Kidney (tissue), 14 donors: ENCODE measurements around the gene BRD7. TPM values are rescaled to one million over a fixed set of nuclear protein-coding genes. Genes with fewer than 3 reads are reported as not detected.

Experiments
- DNase-seq, 5 donors: peaks; one replicate each; pipeline ENCODE4 v3.0.0-alpha.2; 2013 to 2020
- FAIRE-seq: peaks from 2 replicates; lab custom pipeline; 2012; peaks lifted over from hg19 to GRCh38; lab: Jason Lieb, UNC
- H3K27ac ChIP-seq, 2 donors: one replicate each; pipeline ENCODE4 v1.7.0; 2013; ENCODE audit warnings: low read depth in 2 of 2, low read length in 2 of 2, inconsistent platforms in 1 of 2
- H3K27me3 ChIP-seq: one replicate; pipeline ENCODE4 v1.7.1; 2013; ENCODE audit warnings: low read length, inconsistent platforms; ENCODE audit not compliant: control insufficient read depth, insufficient read depth
- H3K36me3 ChIP-seq, 3 donors: one replicate each; pipeline versions ENCODE4 v1.7.0 to v1.7.1; 2013; ENCODE audit warnings: low read length in 3 of 3, control low read depth in 1 of 3, inconsistent platforms in 1 of 3; ENCODE audit not compliant: insufficient read depth in 3 of 3, control insufficient read depth in 2 of 3
- H3K4me1 ChIP-seq, 3 donors: one replicate each; pipeline versions ENCODE4 v1.7.0 to v1.7.1; 2013; ENCODE audit warnings: low read length in 3 of 3, inconsistent platforms in 1 of 3, low read depth in 1 of 3; ENCODE audit not compliant: control insufficient read depth in 2 of 3, insufficient read depth in 2 of 3
- H3K4me3 ChIP-seq, 3 donors: one replicate each; pipeline versions ENCODE4 v1.7.0 to v1.8.1; 2013; ENCODE audit warnings: low read length in 3 of 3, control low read depth in 1 of 3, inconsistent platforms in 1 of 3
- H3K9ac ChIP-seq, 3 donors: one replicate each; pipeline versions ENCODE4 v1.7.0 to v1.7.1; 2013; ENCODE audit warnings: low read length in 3 of 3, control low read depth in 1 of 3, inconsistent platforms in 1 of 3
- H3K9me3 ChIP-seq, 3 donors: one replicate each; pipeline versions ENCODE4 v1.7.0 to v1.7.1; 2013; ENCODE audit warnings: low read length in 3 of 3, control low read depth in 1 of 3, inconsistent platforms in 1 of 3; ENCODE audit not compliant: control insufficient read depth in 2 of 3, insufficient read depth in 1 of 3
- intact Hi-C: fragments of 100-400 bp; cut with DNase I; formaldehyde crosslinking; loops from one replicate; pipeline ENCODE4 v1.11.1; 2022
- polyA plus RNA-seq: library from polyadenylated mRNA; stranded (reverse); fragments of 350-450 nt; fragmentation: Illumina TruSeq; extraction: RNeasy Lipid Tissue Mini Kit (QIAGEN cat#74804); gene quantifications from one replicate; pipeline ENCODE4 v1.2.3, GENCODE V29; 2014; ENCODE audit warnings: low read depth, low replicate concordance; ENCODE audit not compliant: insufficient read depth
- total RNA-seq: library from RNA; stranded (reverse); fragmentation: NEBNext Ultra II Directional; extraction: Animal tissue kit (Norgen Biotek cat#: 25700); gene quantifications from one replicate; pipeline ENCODE4 v1.2.1, GENCODE V29; 2021
- TF ChIP-seq, protein P1 (sequence below): IDR thresholded peaks from 3 replicates; pipeline ENCODE4 v1.5.1; 2012; ENCODE audit warnings: mild to moderate bottlenecking, moderate library complexity, borderline replicate concordance; ENCODE audit not compliant: insufficient read depth; ENCODE audit errors: extremely low read depth
- donor health status: control.
- donor health status: control.
- donor health status: control.
- donor health status: control.
- donor health status: control.
- donor health status: DM: yes; HTN: yes; CAD: no.
- donor health status: Normal renal cell carcinoma (clear cell type).

The BRD7 gene
- total and polyA plus RNA-seq, 2 donors from 2014 or later: 44.1 to 68.0 TPM

DNA sequence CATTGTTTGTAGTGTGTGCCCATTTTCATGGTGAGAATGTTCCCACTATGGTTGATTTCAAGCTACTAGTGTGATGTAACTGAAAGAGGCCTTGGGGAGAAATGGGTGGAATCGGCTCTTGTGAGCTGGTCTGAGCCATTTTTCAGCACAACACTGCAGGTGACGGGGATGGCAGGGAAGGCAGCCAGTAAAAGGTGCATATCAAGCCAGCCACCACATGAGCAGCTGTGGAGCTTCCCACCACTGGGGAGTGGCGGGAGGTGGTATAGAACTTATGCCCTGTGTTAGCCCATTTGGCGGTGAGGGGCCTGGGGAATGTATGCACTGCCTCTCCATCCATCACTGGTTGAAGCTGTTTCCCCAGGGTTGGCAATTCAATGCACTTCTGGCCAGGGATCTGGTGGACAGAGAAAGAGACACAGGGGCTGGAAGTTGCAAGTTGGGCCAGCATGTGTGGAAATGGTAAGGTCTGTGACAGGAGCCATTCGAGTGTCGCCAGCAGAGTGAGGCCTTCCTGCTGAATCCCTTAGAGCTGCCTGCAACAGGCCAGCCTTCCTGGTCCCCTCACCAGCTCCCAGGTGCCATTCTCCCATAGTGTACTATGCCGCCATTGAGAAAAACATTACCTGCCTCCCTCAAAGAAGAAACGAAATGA is 31.7 kb upstream of the BRD7 start:
- no peak overlapping the region for H3K9ac ChIP-seq
- H3K27ac ChIP-seq: no peak overlapping the region
- intact Hi-C loops: no loop called here
- H3K36me3 ChIP-seq: no peaks in the 10 kb centered on the region
- TF ChIP-seq, protein P1, sequence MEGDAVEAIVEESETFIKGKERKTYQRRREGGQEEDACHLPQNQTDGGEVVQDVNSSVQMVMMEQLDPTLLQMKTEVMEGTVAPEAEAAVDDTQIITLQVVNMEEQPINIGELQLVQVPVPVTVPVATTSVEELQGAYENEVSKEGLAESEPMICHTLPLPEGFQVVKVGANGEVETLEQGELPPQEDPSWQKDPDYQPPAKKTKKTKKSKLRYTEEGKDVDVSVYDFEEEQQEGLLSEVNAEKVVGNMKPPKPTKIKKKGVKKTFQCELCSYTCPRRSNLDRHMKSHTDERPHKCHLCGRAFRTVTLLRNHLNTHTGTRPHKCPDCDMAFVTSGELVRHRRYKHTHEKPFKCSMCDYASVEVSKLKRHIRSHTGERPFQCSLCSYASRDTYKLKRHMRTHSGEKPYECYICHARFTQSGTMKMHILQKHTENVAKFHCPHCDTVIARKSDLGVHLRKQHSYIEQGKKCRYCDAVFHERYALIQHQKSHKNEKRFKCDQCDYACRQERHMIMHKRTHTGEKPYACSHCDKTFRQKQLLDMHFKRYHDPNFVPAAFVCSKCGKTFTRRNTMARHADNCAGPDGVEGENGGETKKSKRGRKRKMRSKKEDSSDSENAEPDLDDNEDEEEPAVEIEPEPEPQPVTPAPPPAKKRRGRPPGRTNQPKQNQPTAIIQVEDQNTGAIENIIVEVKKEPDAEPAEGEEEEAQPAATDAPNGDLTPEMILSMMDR: no peak
- H3K4me1 ChIP-seq: no peaks in the 10 kb centered on the region
- no peaks in the 10 kb centered on the region for H3K27me3 ChIP-seq
- no peak overlapping the region for H3K4me3 ChIP-seq
- no peaks in the 10 kb centered on the region for H3K9me3 ChIP-seq
- no peak for FAIRE-seq
- DNase-seq: no peak

DNA sequence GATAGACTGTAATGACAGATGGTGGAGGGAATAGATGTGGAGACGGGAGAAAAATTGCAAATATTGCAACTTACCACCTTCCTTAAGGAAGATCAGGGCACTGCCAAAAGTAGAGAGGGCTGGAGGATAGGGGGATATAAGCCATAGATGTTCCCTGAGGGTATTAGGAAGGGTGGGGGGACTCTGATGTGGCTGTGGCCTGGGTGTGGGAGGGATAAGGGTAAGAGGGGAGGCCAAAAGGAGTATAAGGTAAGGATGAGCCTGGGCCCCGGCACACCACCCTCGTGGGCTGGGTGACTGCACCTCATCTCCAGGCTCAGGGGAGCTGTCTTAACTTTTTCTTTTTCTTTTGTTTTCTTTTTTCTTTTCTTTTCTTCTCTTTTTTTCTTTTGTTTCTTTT is 30.6 kb upstream of the BRD7 start:
- no peak for FAIRE-seq
- no peaks in the 10 kb centered on the region for H3K9me3 ChIP-seq
- no peak overlapping the region for H3K27ac ChIP-seq
- TF ChIP-seq, protein P1: no peak
- H3K9ac ChIP-seq: no peak overlapping the region
- no peak for DNase-seq
- no peaks in the 10 kb centered on the region for H3K27me3 ChIP-seq
- no peak overlapping the region for H3K4me3 ChIP-seq
- intact Hi-C loops: no loop called here
- H3K36me3 ChIP-seq: no peaks in the 10 kb centered on the region
- no peaks in the 10 kb centered on the region for H3K4me1 ChIP-seq

- H3K4me3 ChIP-seq: no peak overlapping the region
- H3K27me3 ChIP-seq: no peaks in the 10 kb centered on the region
- H3K36me3 ChIP-seq: no peaks in the 10 kb centered on the region
- intact Hi-C loops: no loop called here
- no peaks in the 10 kb centered on the region for H3K4me1 ChIP-seq
- H3K9me3 ChIP-seq: no peaks in the 10 kb centered on the region
- no peak overlapping the region for H3K9ac ChIP-seq
- H3K27ac ChIP-seq: no peak overlapping the region
- FAIRE-seq: no peak
- TF ChIP-seq, protein P1: no peak
- DNase-seq: no peak
These were observed 29.5 kb upstream of the BRD7 start for GRCh38 chr16:50398336-50398735.
